ENCODE measurements around the gene ANKRD13A.

The ANKRD13A gene

GRCh38 chr12:109999983-110000505 lies 814 bp downstream of the ANKRD13A start:
- no peak for TF ChIP-seq CTCF (IDR thresholded peaks at IDR 0.05)

GRCh38 chr12:110001596-110001995 lies 2.4 kb downstream of the ANKRD13A start:
- no peak for TF ChIP-seq CTCF (IDR thresholded peaks at IDR 0.05)

- no peak for TF ChIP-seq CTCF (IDR thresholded peaks at IDR 0.05)
Observed at GRCh38 chr12:110002676-110003515, 3.7 kb downstream of the ANKRD13A start.

GRCh38 chr12:110004598-110004997 lies 5.4 kb downstream of the ANKRD13A start:
- TF ChIP-seq CTCF (IDR thresholded peaks at IDR 0.05): no peak

- TF ChIP-seq CTCF (IDR thresholded peaks at IDR 0.05): no peak
Observed at GRCh38 chr12:110005319-110005973, 6.2 kb downstream of the ANKRD13A start.

- TF ChIP-seq CTCF (IDR thresholded peaks at IDR 0.05): no peak
Observed at GRCh38 chr12:110006115-110006514, 6.9 kb downstream of the ANKRD13A start.

- TF ChIP-seq CTCF (IDR thresholded peaks at IDR 0.05): no peak
Observed at GRCh38 chr12:110007881-110008280, 8.7 kb downstream of the ANKRD13A start.

Measured in LNCAP (cell line).